ENCODE results near the gene CADM4.
A peak's percentile ranks its signal among the peaks of the same experiment; 100 is the strongest.

The CADM4 gene

DNA sequence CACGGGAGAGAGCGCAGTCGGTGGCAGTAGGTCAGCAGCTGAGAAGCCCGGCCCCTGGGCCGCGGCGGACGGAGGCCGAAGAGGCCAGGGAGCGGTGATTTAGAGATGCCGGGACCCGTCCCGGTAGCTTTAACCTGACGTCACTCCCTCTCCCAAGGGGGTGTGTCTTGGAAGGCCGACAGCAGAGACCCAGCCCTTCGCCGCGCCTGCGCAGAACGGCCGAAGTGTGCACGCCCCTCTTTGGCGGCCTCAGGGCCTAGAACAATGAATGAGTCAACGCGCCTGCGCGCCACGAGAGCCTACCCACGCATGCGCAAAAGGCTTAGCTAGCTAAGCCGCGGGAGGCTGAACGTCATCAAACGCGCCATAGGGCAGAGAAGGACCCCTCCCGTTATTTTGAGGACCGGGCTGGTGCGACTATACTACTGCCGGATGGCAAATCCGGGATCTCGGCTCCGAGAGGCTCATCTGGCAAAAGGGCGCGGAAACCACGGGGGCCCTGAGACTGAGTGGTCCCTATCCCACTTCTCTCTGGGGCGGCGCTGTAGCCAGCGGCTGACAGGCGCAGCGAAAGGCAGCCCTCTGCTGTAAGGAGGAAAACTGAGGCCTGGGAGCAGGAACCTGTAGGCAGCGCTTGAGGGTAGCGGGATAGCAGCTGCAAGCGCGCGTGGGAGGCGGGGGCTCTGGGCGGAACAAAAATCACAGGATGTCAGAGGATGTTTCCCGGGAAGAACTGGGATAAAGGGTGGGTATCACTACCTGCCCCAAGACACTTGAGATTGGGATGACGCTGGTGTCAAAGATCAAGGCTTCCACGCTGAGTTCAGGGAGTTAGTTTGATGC, 43.4 kb downstream of the CADM4 start, which contains the start of the genes IRGQ and ZNF576:
Gene IRGQ, minus strand, starts transcription at position 136 of the 843 bp plus-strand sequence. CDS start 796 bp downstream, outside the sequence.
Gene ZNF576, plus strand, starts transcription at position 597 of the 843 bp plus-strand sequence. CDS start 514 bp downstream, outside the sequence.
- peak within 1 kb of the TSS; percentile 90 for H3K4me2 ChIP-seq (ENCODE audit: low read length)
- H3K4me3 ChIP-seq (ENCODE audit: low read length), result peak within 1 kb of the TSS; percentile 83
- H3K27me3 ChIP-seq (ENCODE audit: control insufficient read depth, low read length), result no peaks in the 10 kb centered on the region
- H4K20me1 ChIP-seq (ENCODE audit: control insufficient read depth, insufficient read depth, low read depth, low read length), result no peaks in the 10 kb centered on the region
- peak within 1 kb of the TSS; percentile 72 for H3K27ac ChIP-seq (ENCODE audit: low read depth, low read length)
- no peaks in the 10 kb centered on the region for H3K9me2 ChIP-seq (replicated peaks; ENCODE audit: control insufficient read depth, low read length)
- H3K4me1 ChIP-seq (ENCODE audit: control insufficient read depth, low read length), result peaks cover 18% of the 10 kb centered on the region
- TF ChIP-seq, protein P1, sequence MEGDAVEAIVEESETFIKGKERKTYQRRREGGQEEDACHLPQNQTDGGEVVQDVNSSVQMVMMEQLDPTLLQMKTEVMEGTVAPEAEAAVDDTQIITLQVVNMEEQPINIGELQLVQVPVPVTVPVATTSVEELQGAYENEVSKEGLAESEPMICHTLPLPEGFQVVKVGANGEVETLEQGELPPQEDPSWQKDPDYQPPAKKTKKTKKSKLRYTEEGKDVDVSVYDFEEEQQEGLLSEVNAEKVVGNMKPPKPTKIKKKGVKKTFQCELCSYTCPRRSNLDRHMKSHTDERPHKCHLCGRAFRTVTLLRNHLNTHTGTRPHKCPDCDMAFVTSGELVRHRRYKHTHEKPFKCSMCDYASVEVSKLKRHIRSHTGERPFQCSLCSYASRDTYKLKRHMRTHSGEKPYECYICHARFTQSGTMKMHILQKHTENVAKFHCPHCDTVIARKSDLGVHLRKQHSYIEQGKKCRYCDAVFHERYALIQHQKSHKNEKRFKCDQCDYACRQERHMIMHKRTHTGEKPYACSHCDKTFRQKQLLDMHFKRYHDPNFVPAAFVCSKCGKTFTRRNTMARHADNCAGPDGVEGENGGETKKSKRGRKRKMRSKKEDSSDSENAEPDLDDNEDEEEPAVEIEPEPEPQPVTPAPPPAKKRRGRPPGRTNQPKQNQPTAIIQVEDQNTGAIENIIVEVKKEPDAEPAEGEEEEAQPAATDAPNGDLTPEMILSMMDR (IDR thresholded peaks at IDR 0.05; ENCODE audit: low read depth, low read length, poor library complexity, severe bottlenecking), result no peak
- TF ChIP-seq EZH2phosphoT487 (IDR thresholded peaks at IDR 0.05; ENCODE audit: borderline replicate concordance, low read length), result no peak
- H3K36me3 ChIP-seq (ENCODE audit: control insufficient read depth, low read length), result peaks cover 47% of the 10 kb centered on the region
- H3K9me3 ChIP-seq (ENCODE audit: control insufficient read depth, insufficient read depth, low read length), result no peaks in the 10 kb centered on the region
- H3K79me2 ChIP-seq (ENCODE audit: control insufficient read depth, low read length), result peaks cover 57% of the 10 kb centered on the region
- peaks cover 3% of the 10 kb centered on the region; the same call in 1 of the 2 replicates for H3F3A ChIP-seq (ENCODE audit: control insufficient read depth, insufficient read depth)

DNA sequence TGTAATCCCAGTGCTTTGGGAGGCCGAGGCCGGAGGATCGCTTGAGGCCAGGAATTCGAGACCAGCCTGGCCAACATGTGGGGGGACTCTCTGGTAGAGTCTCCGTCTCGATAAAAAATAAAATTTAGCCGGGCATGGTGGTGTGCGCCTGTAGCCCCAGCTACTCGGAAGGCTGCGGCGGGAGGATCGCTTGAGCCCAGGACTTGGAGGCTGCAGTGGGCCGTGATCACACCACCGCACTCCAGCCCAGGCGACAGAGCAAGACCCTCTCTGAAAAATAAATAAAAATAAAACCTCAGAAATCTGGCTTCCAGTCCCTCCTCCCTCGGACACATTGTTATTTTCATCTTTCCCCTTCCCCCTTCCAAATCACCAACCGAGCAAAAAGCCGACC, 44.0 kb downstream of the CADM4 start:
- Histone ChIP-seq H3K4me2 (ENCODE audit: low read length) (peak overlapping the region; percentile 90), H3K27me3 (ENCODE audit: control insufficient read depth, low read length) (no peaks in the 10 kb centered on the region), H4K20me1 (ENCODE audit: control insufficient read depth, insufficient read depth, low read depth, low read length) (no peaks in the 10 kb centered on the region), H3K4me1 (ENCODE audit: control insufficient read depth, low read length) (peaks cover 18% of the 10 kb centered on the region), H3K79me2 (ENCODE audit: control insufficient read depth, low read length) (peaks cover 57% of the 10 kb centered on the region), H3K27ac (ENCODE audit: low read depth, low read length) (peak overlapping the region; percentile 33), H3K9me2 (replicated peaks; ENCODE audit: control insufficient read depth, low read length) (no peaks in the 10 kb centered on the region), H3K4me3 (ENCODE audit: low read length) (peak overlapping the region; percentile 83), H3K9me3 (ENCODE audit: control insufficient read depth, insufficient read depth, low read length) (no peaks in the 10 kb centered on the region), H3K36me3 (ENCODE audit: control insufficient read depth, low read length) (peaks cover 49% of the 10 kb centered on the region), H3F3A (ENCODE audit: control insufficient read depth, insufficient read depth) (no peaks in the 10 kb centered on the region)
- TF ChIP-seq EZH2phosphoT487 (IDR thresholded peaks at IDR 0.05; ENCODE audit: borderline replicate concordance, low read length), result no peak
- TF ChIP-seq, protein P1 (IDR thresholded peaks at IDR 0.05; ENCODE audit: low read depth, low read length, poor library complexity, severe bottlenecking), result no peak

DNA sequence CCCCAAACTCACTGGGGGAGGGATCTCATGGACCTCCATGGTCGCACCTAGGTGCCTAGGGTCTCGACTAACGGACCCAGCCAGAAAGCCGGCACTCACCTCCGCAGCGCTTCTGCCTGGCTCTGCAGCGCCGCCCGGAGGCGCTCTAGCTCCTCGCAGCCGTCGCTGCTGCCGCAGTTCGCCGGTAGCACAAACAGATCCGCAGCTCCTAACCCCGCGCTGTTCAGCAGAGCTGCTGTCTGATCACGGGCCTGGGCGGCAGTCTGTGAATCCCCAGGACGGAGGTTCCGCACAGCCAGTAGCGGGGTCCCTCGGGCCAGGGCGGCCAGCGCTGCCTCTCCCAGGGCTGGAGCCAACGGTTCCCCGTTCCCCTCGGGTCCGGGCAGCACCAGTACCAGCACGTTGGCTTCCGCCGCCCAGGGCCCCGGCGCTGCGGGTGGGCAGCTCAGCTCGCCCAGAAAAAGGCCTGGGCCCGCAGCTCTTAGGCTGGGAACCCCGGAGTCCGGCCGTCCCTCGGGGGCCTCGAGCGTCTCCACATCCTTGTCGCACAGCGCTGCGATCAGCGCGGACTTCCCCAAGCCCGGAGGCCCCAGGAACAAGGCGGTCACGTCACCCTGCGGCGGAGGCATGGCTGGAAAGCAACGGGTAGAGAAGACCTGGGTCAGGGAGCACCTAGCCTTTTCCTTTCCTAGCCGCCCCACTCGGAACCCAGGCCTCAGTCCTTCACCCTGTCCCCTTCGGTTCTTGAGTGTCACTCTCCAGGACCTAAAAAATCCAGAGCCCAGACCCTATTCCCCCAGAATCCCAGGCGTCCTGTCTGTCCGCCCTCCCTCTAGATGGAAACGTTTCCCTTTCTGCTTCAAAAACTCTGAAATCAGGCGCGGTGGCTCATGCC, 44.7 kb downstream of the CADM4 start:
- no peak for TF ChIP-seq EZH2phosphoT487 (IDR thresholded peaks at IDR 0.05; ENCODE audit: borderline replicate concordance, low read length)
- TF ChIP-seq, protein P1 (IDR thresholded peaks at IDR 0.05; ENCODE audit: low read depth, low read length, poor library complexity, severe bottlenecking), result peak; percentile 82
- no peaks in the 10 kb centered on the region for H3K27me3 ChIP-seq (ENCODE audit: control insufficient read depth, low read length)
- H3K4me2 ChIP-seq (ENCODE audit: low read length), result peak overlapping the region; percentile 90
- H3K9me2 ChIP-seq (replicated peaks; ENCODE audit: control insufficient read depth, low read length), result no peaks in the 10 kb centered on the region
- H3F3A ChIP-seq (ENCODE audit: control insufficient read depth, insufficient read depth), result no peaks in the 10 kb centered on the region
- no peaks in the 10 kb centered on the region for H4K20me1 ChIP-seq (ENCODE audit: control insufficient read depth, insufficient read depth, low read depth, low read length)
- H3K27ac ChIP-seq (ENCODE audit: low read depth, low read length), result peak overlapping the region; percentile 33
- H3K4me3 ChIP-seq (ENCODE audit: low read length), result peak overlapping the region; percentile 83
- H3K79me2 ChIP-seq (ENCODE audit: control insufficient read depth, low read length), result peaks cover 53% of the 10 kb centered on the region
- H3K9me3 ChIP-seq (ENCODE audit: control insufficient read depth, insufficient read depth, low read length), result no peaks in the 10 kb centered on the region
- peaks cover 43% of the 10 kb centered on the region for H3K36me3 ChIP-seq (ENCODE audit: control insufficient read depth, low read length)
- H3K4me1 ChIP-seq (ENCODE audit: control insufficient read depth, low read length), result peaks cover 22% of the 10 kb centered on the region
